Urothelium cell line (cell line): Measurements from ENCODE around the gene SUSD3.

ENCODE experiments used
- DNase-seq: peaks from one replicate; pipeline ENCODE4 v3.0.0; 2011; ENCODE audit warnings: low spot score, mixed read lengths
- FAIRE-seq: peaks from 2 replicates; lab custom pipeline; 2011; peaks lifted over from hg19 to GRCh38; lab: Jason Lieb, UNC

SUSD3 gene

GRCh38 chr9:93134015-93134739 lies 75.7 kb downstream of the SUSD3 start, which contains the start of gene NINJ1:
TSS of gene NINJ1 (minus strand) at chr9:93134251. CDS start at chr9:93134217, 34 bp downstream.
- peak; percentile 97 for DNase-seq
- no peak for FAIRE-seq
